Subcutaneous abdominal adipose tissue (tissue), 5 donors: ENCODE results near the gene ATP2A3.

Experiments
- H3K27ac ChIP-seq: one replicate; pipeline ENCODE4 v1.7.0; 2013; ENCODE audit warnings: low read depth, mild to moderate bottlenecking, inconsistent platforms, low read length, moderate library complexity
- H3K27me3 ChIP-seq, 5 donors: one replicate each; pipeline ENCODE4 v1.7.0; 2013; ENCODE audit warnings: low read length in 5 of 5, inconsistent platforms in 1 of 5; ENCODE audit not compliant: control insufficient read depth in 5 of 5, insufficient read depth in 4 of 5
- H3K36me3 ChIP-seq, 5 donors: one replicate each; pipeline ENCODE4 v1.7.0; 2013; ENCODE audit warnings: low read length in 5 of 5; ENCODE audit not compliant: control insufficient read depth in 5 of 5, insufficient read depth in 5 of 5
- H3K4me1 ChIP-seq, 5 donors: one replicate each; pipeline ENCODE4 v1.7.0; 2013; ENCODE audit warnings: low read length in 5 of 5, mild to moderate bottlenecking in 3 of 5, moderate library complexity in 1 of 5; ENCODE audit not compliant: control insufficient read depth in 5 of 5, insufficient read depth in 5 of 5
- H3K4me3 ChIP-seq, 5 donors: one replicate each; pipeline ENCODE4 v1.7.0; 2013; ENCODE audit warnings: low read length in 5 of 5, low read depth in 1 of 5
- H3K9ac ChIP-seq, 5 donors: one replicate each; pipeline ENCODE4 v1.7.0; 2013; ENCODE audit warnings: low read length in 5 of 5, mild to moderate bottlenecking in 4 of 5, moderate library complexity in 3 of 5
- H3K9me3 ChIP-seq, 5 donors: one replicate each; pipeline ENCODE4 v1.7.0; 2013; ENCODE audit warnings: low read length in 5 of 5; ENCODE audit not compliant: control insufficient read depth in 5 of 5
- donor health status: healthy.
- donor health status: healthy.
- donor health status: healthy.
- donor health status: healthy.
- donor health status: healthy.

The ATP2A3 gene

DNA sequence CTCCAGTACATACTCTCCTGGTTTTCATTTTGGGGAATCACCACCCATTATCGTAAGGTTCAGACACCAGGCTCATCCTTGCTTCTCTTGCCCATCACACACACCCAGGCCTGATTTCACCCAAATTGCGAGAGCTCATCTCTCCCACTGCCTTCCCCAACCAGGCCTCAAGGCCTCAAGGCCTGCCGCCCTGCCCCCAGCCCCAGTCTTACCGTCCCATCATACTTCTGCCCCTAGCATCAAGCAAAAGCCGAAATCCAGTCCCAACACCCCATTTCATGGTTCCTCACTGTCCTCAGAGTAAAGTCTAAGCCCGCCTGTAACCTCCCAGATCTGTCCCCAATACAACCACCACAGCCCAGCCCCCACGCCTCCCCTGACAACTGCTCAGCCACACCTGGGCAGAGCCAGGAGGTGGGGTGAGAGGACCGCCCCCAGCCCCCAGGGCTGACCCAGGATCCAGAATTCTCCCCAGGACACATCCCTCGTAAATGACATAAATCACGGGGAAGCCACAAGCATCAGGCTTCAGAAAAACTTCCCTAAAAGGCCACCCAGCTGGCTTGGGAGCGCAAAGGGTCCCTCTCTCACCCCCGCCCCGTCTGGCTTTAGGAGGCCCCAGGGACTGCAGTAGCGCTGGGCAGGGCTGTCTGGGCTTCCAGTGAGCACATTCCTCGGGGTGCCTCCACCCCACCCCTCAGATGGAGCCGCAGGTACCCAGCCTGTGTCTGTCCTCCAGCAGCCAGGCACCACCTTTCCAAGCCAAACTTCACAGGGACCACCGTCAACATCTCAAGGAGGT lies 38.4 kb downstream of the ATP2A3 start:
- H3K27ac ChIP-seq, result no peak overlapping the region

DNA sequence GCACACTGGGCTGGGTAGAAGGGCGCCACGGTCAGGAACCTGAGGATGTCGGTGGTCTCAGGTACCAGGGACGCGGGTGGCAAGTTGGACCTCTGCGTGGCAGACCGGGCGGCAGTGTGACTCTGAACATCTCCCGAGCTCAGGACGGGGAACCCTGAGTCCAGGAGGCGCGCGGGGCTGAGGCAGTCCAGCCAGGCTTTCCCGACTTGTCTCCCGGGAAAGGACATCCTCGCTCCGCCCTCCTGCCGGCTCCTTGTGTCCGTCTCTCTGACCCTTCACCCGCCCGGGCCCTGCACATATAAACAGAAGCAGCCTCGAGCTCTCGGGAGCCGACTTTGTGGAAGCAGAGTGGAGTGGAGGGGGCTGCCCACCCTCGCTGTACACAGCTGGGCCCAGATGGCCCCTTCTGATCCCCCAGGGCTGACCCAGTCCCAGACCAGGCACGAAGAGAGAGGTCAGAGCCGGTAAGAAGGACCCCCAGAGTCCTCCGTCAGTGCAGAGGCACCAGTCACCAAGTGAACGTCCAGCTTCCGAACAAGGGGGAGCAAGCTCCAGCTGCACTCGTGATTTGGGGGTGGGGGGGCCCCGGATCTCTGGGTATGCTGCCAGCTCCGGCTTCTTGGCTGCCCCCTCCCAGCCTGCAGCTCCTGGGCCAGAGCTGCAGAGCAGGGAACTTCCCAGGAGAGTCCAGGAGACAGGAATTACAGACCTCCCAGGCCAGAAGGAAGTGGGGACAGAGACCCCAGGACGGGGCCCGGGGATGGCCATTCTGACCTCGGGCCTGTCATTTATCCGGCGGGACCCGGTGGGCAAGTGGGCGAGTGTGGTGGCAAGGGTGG lies 39.5 kb downstream of the ATP2A3 start:
- Histone ChIP-seq H3K9ac (no peak overlapping the region), H3K4me1 (peaks cover 0 to 18% (median 12%) of the 10 kb centered on the region in 5 donors), H3K27me3 (peaks cover 0 to 5% (median 0%) of the 10 kb centered on the region in 5 donors), H3K9me3 (no peaks in the 10 kb centered on the region), H3K27ac (no peak overlapping the region), H3K36me3 (peaks cover 0 to 4% (median 0%) of the 10 kb centered on the region in 5 donors), H3K4me3 (peak overlapping the region in 1 of 5 donors; percentile 31)

More for the DNA sequence above, 38.4 kb downstream of the ATP2A3 start:
- peaks cover 0 to 4% (median 0%) of the 10 kb centered on the region in 5 donors for H3K36me3 ChIP-seq
- peaks cover 0 to 18% (median 12%) of the 10 kb centered on the region in 5 donors for H3K4me1 ChIP-seq
- H3K9ac ChIP-seq, result no peak overlapping the region
- H3K9me3 ChIP-seq, result no peaks in the 10 kb centered on the region
- no peak overlapping the region for H3K4me3 ChIP-seq
- peaks cover 0 to 5% (median 0%) of the 10 kb centered on the region in 5 donors for H3K27me3 ChIP-seq

DNA sequence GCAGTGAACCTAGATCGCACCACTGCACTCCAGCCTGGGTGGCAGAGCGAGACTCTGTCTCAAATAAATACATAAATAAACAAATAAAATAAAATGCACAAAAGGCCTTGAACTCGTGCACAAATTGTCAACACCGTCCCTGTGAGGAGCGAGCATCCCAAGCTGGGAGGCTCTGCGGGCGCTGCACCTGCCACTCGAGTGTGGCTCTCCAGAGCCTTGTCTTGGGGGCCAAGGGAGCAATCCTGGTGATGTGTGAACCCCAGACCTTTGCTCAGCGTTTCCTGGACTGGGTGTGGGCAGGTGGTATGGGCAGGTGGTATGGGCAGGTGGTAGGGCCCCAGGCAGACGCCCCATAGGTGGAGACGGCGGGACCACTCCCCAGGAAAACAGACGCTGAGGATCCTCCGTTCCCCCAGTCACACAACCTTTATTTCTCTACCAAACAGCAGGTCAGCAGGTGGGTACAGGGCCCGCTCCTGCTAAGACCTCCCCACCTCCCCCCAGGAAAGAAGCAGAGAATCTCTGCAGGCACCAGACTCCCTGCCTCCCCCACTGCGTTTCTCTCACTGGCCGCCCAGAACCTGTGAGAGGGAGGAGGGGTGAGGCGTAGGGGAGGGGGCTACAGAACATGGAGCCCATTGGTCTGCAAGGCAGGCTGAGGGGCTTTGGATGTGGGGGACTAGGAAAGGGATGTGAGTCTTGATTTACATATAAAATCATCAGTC lies 40.6 kb downstream of the ATP2A3 start:
- peaks cover 0 to 4% (median 0%) of the 10 kb centered on the region in 5 donors for H3K36me3 ChIP-seq
- no peak overlapping the region for H3K4me3 ChIP-seq
- no peaks in the 10 kb centered on the region for H3K9me3 ChIP-seq
- no peak overlapping the region for H3K9ac ChIP-seq
- no peak overlapping the region for H3K27ac ChIP-seq
- peaks cover 0 to 5% (median 0%) of the 10 kb centered on the region in 5 donors for H3K27me3 ChIP-seq
- H3K4me1 ChIP-seq, result peaks cover 0 to 18% (median 12%) of the 10 kb centered on the region in 5 donors

DNA sequence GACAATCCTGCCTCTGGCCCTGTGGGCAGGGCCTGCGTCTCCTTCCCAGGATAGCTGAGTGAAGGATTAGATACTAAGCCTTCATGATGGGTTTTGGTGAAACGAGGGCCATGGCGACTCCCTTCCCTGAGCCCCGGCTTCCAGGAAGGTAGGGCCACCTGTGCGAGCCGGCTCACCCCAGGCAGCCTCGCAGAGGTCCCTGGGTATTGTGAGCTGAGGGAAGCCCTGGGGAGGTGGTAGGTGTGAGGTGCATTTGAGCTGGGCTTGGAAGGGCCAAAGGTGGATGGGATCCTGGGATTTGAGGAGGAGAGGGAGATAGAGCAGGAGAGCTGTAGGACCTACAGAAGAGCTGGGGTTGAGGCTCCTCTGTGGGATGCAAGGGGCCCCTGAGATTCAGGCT lies 41.5 kb downstream of the ATP2A3 start:
- Histone ChIP-seq H3K9me3 (no peaks in the 10 kb centered on the region), H3K4me1 (peaks cover 0 to 17% (median 12%) of the 10 kb centered on the region in 5 donors), H3K36me3 (no peaks in the 10 kb centered on the region), H3K4me3 (no peak overlapping the region), H3K27ac (no peak overlapping the region), H3K27me3 (peaks cover 0 to 5% (median 0%) of the 10 kb centered on the region in 5 donors), H3K9ac (no peak overlapping the region)

DNA sequence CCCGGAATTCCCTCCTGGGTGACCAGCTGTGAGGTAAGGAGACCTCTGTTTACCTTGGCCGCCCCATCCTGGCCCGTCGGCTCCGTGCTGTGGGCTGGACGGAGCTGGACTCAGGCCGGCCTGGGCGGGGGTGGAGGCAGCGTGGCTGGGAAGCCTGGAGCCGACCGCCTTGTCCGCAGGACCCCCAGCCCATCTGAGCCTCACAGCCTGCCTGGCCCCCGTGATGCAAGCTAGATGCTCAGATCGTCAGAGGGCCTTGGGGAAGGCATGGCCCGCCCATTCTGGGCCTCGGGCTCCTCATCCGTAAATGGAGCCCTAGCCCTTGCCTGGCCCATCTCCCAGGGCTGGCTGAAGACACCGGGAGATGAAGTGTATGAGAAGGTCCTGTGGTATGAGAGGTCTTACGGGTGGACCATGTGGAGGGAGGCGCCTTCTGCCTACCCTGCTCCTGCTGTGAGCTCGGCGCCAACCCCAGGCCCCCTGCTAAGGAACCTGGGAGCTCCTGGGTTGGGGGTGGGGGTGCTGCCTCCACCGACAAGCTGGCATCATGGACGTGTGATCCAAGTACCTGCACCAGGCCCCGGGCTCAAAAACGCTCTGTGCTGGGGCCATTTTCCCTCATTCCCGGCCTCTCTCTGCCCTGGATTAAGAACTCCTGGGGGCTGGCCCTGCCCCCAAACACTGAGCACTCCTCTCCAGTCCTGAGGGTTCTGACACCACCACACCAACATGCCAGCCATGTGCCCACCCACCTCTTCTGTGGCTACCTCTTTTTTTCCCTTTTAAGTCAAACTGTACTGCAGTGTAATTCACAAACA lies 42.5 kb downstream of the ATP2A3 start:
- Histone ChIP-seq H3K9ac (no peak overlapping the region), H3K27ac (no peak overlapping the region), H3K4me1 (peaks cover 0 to 23% (median 18%) of the 10 kb centered on the region in 5 donors), H3K36me3 (no peaks in the 10 kb centered on the region), H3K4me3 (no peak overlapping the region), H3K27me3 (peaks cover 0 to 6% (median 0%) of the 10 kb centered on the region in 5 donors), H3K9me3 (no peaks in the 10 kb centered on the region)

DNA sequence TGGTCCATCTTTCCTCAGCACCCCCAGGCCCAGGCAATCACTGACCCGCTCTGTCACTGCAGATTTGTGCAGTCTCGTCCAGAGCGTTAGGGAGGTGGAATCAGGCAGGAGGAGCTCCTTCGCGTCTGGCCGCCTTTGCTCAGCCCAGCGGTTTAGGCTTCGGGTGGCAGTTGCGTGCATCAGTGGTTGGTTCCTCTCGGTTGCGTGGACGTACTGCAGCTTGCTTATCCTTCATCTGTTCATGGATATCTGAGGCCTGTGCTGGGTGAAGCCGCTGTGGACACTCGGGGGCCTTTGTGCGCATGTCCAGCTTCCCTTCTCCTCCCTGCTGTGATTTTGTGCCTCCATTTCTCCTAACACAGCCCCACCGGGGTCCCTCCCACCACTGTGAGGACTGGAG lies 43.2 kb downstream of the ATP2A3 start:
- Histone ChIP-seq H3K4me3 (no peak overlapping the region), H3K9me3 (no peaks in the 10 kb centered on the region), H3K36me3 (no peaks in the 10 kb centered on the region), H3K27ac (no peak overlapping the region), H3K27me3 (peaks cover 0 to 6% (median 0%) of the 10 kb centered on the region in 5 donors), H3K9ac (no peak overlapping the region), H3K4me1 (peaks cover 0 to 29% (median 18%) of the 10 kb centered on the region in 5 donors)

DNA sequence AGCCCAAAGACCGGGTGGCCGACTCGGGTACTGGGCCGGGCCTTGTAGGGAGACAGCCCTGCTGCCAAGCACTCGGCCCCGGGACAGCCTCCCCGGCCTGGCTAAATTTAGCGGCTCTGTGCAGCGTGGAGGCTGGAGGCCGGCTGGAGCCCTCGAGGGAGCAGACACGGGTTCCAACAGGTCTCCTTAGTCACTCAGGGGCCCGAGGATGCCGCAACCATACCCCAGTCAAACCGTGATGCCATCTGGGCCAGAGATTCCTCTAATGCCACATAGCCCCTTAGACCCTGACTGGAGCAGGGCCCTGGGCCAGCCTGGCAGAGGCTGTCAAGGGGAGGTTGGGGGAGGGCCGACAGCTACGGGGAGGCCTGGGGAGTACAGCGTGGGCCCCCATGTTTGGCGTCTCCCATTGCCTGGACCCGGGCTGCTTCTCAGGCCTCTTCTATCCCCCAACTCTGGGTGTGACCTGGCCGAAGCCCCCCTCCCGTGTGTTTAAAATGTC lies 45.1 kb downstream of the ATP2A3 start:
- Histone ChIP-seq H3K9ac (no peak overlapping the region), H3K27me3 (peaks cover 0 to 6% (median 0%) of the 10 kb centered on the region in 5 donors), H3K9me3 (no peaks in the 10 kb centered on the region), H3K4me1 (peaks cover 0 to 22% (median 6%) of the 10 kb centered on the region in 5 donors), H3K27ac (no peak overlapping the region), H3K36me3 (no peaks in the 10 kb centered on the region), H3K4me3 (no peak overlapping the region)

DNA sequence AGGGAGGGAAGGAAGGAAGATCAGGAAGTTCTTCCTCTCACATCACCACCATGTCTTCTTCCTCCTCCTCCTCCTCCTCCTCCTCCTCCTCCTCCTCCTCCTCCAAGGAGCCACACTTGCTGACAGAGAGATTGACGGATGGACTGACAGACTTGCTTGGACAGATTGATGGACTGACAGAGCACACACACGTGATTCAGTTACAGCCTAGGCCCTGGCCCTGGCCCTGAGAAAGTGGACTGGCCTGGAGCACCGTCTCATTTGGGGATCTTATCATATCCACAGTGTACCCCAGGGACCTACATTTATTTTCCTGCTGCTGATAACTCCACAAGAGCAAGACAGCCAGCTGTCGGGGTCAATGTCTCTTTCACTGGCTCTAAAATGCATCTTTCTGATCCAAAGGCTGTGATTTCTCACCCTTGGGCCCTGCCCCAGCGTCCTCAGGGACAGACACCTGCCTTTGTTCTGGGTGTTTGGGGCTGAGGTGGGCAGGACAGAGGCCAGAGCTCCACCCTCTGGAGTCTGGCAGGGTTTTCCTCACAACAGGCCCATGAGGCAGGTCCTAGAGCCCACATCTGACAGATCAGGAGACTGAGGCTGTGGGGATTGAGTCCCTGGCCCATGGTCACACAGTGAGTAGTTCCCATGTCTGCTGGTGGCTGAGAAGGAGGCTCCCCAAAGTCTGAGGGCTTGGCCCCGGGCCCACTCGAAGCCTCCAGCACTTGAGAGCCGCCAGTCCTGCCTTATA lies 45.7 kb downstream of the ATP2A3 start:
- Histone ChIP-seq H3K9ac (no peak overlapping the region), H3K27me3 (peaks cover 0 to 6% (median 0%) of the 10 kb centered on the region in 5 donors), H3K9me3 (no peaks in the 10 kb centered on the region), H3K36me3 (no peaks in the 10 kb centered on the region), H3K4me3 (no peak overlapping the region), H3K4me1 (peaks cover 0 to 27% (median 8%) of the 10 kb centered on the region in 5 donors), H3K27ac (no peak overlapping the region)
